Activated B cell treated with CpG ODN at 0.5 μM for 24 hours (primary cell): ENCODE results near the gene CAPN1. TPM values are rescaled to one million over a fixed set of nuclear protein-coding genes. Genes with fewer than 3 reads are reported as not detected.
A peak's percentile ranks its signal among the peaks of the same experiment; 100 is the strongest.

Experiments
- ATAC-seq: fragments of 200-7000 bp; cut with Tn5 transposase; one replicate; pipeline ENCODE4 v1.10.0; 2021; ENCODE audit warnings: low read depth, mild to moderate bottlenecking, moderate library complexity
- CTCF ChIA-PET: fragments of 350-600 bp; sonication (Branson Sonifier 250); formaldehyde crosslinking; loops from one replicate; lab custom pipeline; 2021; ENCODE audit warnings: antibody characterized with exemption; lab: Charles Lee
- POLR2A ChIA-PET: fragments of 350-600 bp; sonication (Branson Sonifier 250); formaldehyde crosslinking; loops from one replicate; lab custom pipeline; 2021; ENCODE audit warnings: antibody characterized with exemption; lab: Charles Lee
- DNase-seq: peaks from one replicate; pipeline ENCODE4 v3.0.0; 2022
- H3K27ac Mint-ChIP-seq: one replicate; pipeline ENCODE4 v1.8.0; 2020; ENCODE audit warnings: mixed read lengths
- H3K27me3 Mint-ChIP-seq: one replicate; pipeline ENCODE4 v1.8.0; 2021; ENCODE audit warnings: mixed read lengths
- H3K36me3 Mint-ChIP-seq: one replicate; pipeline ENCODE4 v1.8.0; 2021; ENCODE audit warnings: low read depth, mixed read lengths
- H3K4me1 Mint-ChIP-seq: one replicate; pipeline ENCODE4 v1.8.0; 2021; ENCODE audit warnings: mixed read lengths
- H3K4me3 Mint-ChIP-seq: one replicate; pipeline ENCODE4 v1.8.0; 2020; ENCODE audit warnings: mild to moderate bottlenecking, mixed read lengths
- H3K9me3 Mint-ChIP-seq: one replicate; pipeline ENCODE4 v1.8.0; 2020; ENCODE audit warnings: mixed read lengths
- CTCF ChIP-seq: fragments of 200-600 bp; IDR thresholded peaks from one replicate; pipeline ENCODE4 v1.8.0; 2022; ENCODE audit warnings: antibody characterized with exemption, mild to moderate bottlenecking
- intact Hi-C: fragments of 100-400 bp; cut with micrococcal nuclease; formaldehyde crosslinking; loops from one replicate; pipeline ENCODE4 v1.15.1; 2024
- total RNA-seq: library from RNA; stranded (reverse); gene quantifications from 2 replicates; pipeline ENCODE4 v1.2.3, GENCODE V29; 2022

Gene CAPN1
- total RNA-seq, 1 donor from 2014 or later = 260 TPM

- Mint-ChIP-seq H3K27me3 (no peaks in the 10 kb centered on the region), H3K36me3 (peaks cover 77% of the 10 kb centered on the region), H3K4me1 (no peaks in the 10 kb centered on the region), H3K4me3 (no peak overlapping the region), H3K9me3 (no peaks in the 10 kb centered on the region), H3K27ac (no peak overlapping the region)
- ChIA-PET POLR2A (interaction anchor here (0.6 to 0.7 kb wide), 3 partner anchors 10 to 395 kb away, joined by 3 to 5 read pairs (median 4); no protein-coding TSS in a partner anchor), CTCF (no interaction called here)
- DNase-seq (no peak), ATAC-seq (no peak)
- no peak for TF ChIP-seq CTCF
- intact Hi-C loops = no loop called here
Observed at GRCh38 chr11:65207918-65208784, 26.4 kb downstream of the CAPN1 start.

GRCh38 chr11:65208785-65209710 lies 27.3 kb downstream of the CAPN1 start:
- no peaks in the 10 kb centered on the region for H3K9me3 Mint-ChIP-seq
- ChIA-PET POLR2A (interaction anchor here (0.7 kb wide), 1 partner anchor 396 kb away, joined by 3 read pairs; no protein-coding TSS in a partner anchor), CTCF (no interaction called here)
- no peak for TF ChIP-seq CTCF
- H3K27me3 Mint-ChIP-seq = no peaks in the 10 kb centered on the region
- peaks cover 71% of the 10 kb centered on the region for H3K36me3 Mint-ChIP-seq
- DNase-seq (no peak), ATAC-seq (no peak)
- H3K27ac Mint-ChIP-seq = peak overlapping the region; percentile 19
- H3K4me3 Mint-ChIP-seq = no peak overlapping the region
- intact Hi-C loops = no loop called here
- peaks cover 3% of the 10 kb centered on the region for H3K4me1 Mint-ChIP-seq

- CTCF ChIA-PET = no interaction called here
- ATAC-seq = no peak
- H3K36me3 Mint-ChIP-seq = peaks cover 64% of the 10 kb centered on the region
- no peak overlapping the region for H3K4me3 Mint-ChIP-seq
- DNase-seq = no peak
- H3K4me1 Mint-ChIP-seq = peaks cover 8% of the 10 kb centered on the region
- intact Hi-C loops = no loop called here
- H3K9me3 Mint-ChIP-seq = no peaks in the 10 kb centered on the region
- H3K27me3 Mint-ChIP-seq = no peaks in the 10 kb centered on the region
- TF ChIP-seq CTCF = no peak
- POLR2A ChIA-PET = no interaction called here
- no peak overlapping the region for H3K27ac Mint-ChIP-seq
Observed at GRCh38 chr11:65209711-65210360, 28.1 kb downstream of the CAPN1 start.

GRCh38 chr11:65210361-65210731 lies 28.6 kb downstream of the CAPN1 start:
- ATAC-seq (no peak), DNase-seq (no peak)
- no peak for TF ChIP-seq CTCF
- ChIA-PET POLR2A (interaction anchor here (0.6 kb wide), 1 partner anchor 129 kb away, joined by 3 read pairs; no protein-coding TSS in a partner anchor), CTCF (no interaction called here)
- no peak overlapping the region for H3K4me3 Mint-ChIP-seq
- intact Hi-C loops = no loop called here
- H3K27ac Mint-ChIP-seq = no peak overlapping the region
- H3K4me1 Mint-ChIP-seq = peaks cover 8% of the 10 kb centered on the region
- no peaks in the 10 kb centered on the region for H3K27me3 Mint-ChIP-seq
- peaks cover 59% of the 10 kb centered on the region for H3K36me3 Mint-ChIP-seq
- no peaks in the 10 kb centered on the region for H3K9me3 Mint-ChIP-seq
